Kasumi-1 (cell line): Measurements from ENCODE around the gene TNNI2.
A peak's percentile ranks its signal among the peaks of the same experiment; 100 is the strongest.

Source experiments
- DNase-seq, 2 experiments: peaks; one replicate each; lab custom pipeline; 2025; lab: John Stamatoyannopoulos, UW

The TNNI2 gene

GRCh38 chr11:1888811-1889210, 50.0 kb downstream of the TNNI2 start:
- DNase-seq, result no peak

GRCh38 chr11:1889224-1889930, 50.6 kb downstream of the TNNI2 start:
- DNase-seq, result peak; percentile 53 to 57

- no peak for DNase-seq
Measured at GRCh38 chr11:1889941-1890855, 51.4 kb downstream of the TNNI2 start.
